Esophagus squamous epithelium (tissue), 4 donors: Measurements from ENCODE around the gene TSC1.

ENCODE experiments used
- CTCF ChIP-seq, 6 experiments: fragments of 450-650 bp in 4 of 6; fragments of 200-600 bp in 2 of 6; sonication (generic) in 2 of 6; IDR thresholded peaks; one replicate each; pipeline ENCODE4 v1.5.1; 2016 to 2019; ENCODE audit warnings: antibody characterized with exemption in 6 of 6, mild to moderate bottlenecking in 4 of 6, moderate library complexity in 4 of 6
- POLR2A ChIP-seq, 4 donors: fragments of 450-650 bp; IDR thresholded peaks; one replicate each; pipeline ENCODE4 v1.6.1; 2017; ENCODE audit warnings: antibody characterized with exemption in 4 of 4, mild to moderate bottlenecking in 4 of 4, moderate library complexity in 3 of 4

- no peak for TF ChIP-seq CTCF (IDR thresholded peaks at IDR 0.05)
- no peak for TF ChIP-seq POLR2A (IDR thresholded peaks at IDR 0.05)
Measured at GRCh38 chr9:132862533-132862932, 81.9 kb downstream of the TSC1 start.
